Activated CD8-positive, alpha-beta T cell treated with anti-CD3 and anti-CD28 coated beads, Interleukin-2, amount 10 ng/mL, durations not matched to agents 7 days and 5 days (primary cell): Measurements from ENCODE around the gene SLC8A1. TPM values are rescaled to one million over a fixed set of nuclear protein-coding genes. Genes with fewer than 3 reads are reported as not detected.

Experiments
- ATAC-seq: fragments of 150-1000 bp; cut with Tn5 transposase; one replicate; pipeline ENCODE4 v1.10.0; 2021; ENCODE audit warnings: moderate library complexity
- CTCF ChIA-PET: fragments of 350-600 bp; sonication (Branson Sonifier 250); formaldehyde crosslinking; loops from one replicate; lab custom pipeline; 2021; ENCODE audit warnings: antibody characterized with exemption; lab: Charles Lee
- POLR2A ChIA-PET: fragments of 350-600 bp; sonication (Branson Sonifier 250); formaldehyde crosslinking; loops from one replicate; lab custom pipeline; 2021; ENCODE audit warnings: antibody characterized with exemption; lab: Charles Lee
- DNase-seq: peaks from one replicate; pipeline ENCODE4 v3.0.0-alpha.2; 2020
- H3K27ac Mint-ChIP-seq: one replicate; pipeline ENCODE4 v1.8.0; 2021; ENCODE audit warnings: mild to moderate bottlenecking, mixed read lengths
- H3K27me3 Mint-ChIP-seq: one replicate; pipeline ENCODE4 v1.8.0; 2021; ENCODE audit warnings: low read depth, mixed read lengths
- H3K36me3 Mint-ChIP-seq: one replicate; pipeline ENCODE4 v1.8.0; 2021; ENCODE audit warnings: low read depth, mixed read lengths
- H3K4me1 Mint-ChIP-seq: one replicate; pipeline ENCODE4 v1.8.0; 2021; ENCODE audit warnings: low read depth, mixed read lengths
- H3K4me3 Mint-ChIP-seq: one replicate; pipeline ENCODE4 v1.8.0; 2021; ENCODE audit warnings: mild to moderate bottlenecking, mixed read lengths
- H3K9me3 Mint-ChIP-seq: one replicate; pipeline ENCODE4 v1.8.0; 2022; ENCODE audit warnings: mixed read lengths; ENCODE audit not compliant: insufficient read depth
- total RNA-seq, 2 experiments: library from RNA; stranded (reverse); gene quantifications; one replicate each; pipeline ENCODE4 v1.2.3, GENCODE V29; 2021

SLC8A1 gene
- total RNA-seq, 2 experiments from 2014 or later, result 0.10 to 0.45 TPM

GRCh38 chr2:40179801-40180200, 272.1 kb downstream of the SLC8A1 start:
- ATAC-seq (no peak), DNase-seq (no peak)
- no peak overlapping the region for H3K4me3 Mint-ChIP-seq
- no peaks in the 10 kb centered on the region for H3K36me3 Mint-ChIP-seq
- no peak overlapping the region for H3K27ac Mint-ChIP-seq
- no peaks in the 10 kb centered on the region for H3K9me3 Mint-ChIP-seq
- ChIA-PET POLR2A (no interaction called here), CTCF (no interaction called here)
- no peaks in the 10 kb centered on the region for H3K4me1 Mint-ChIP-seq
- no peaks in the 10 kb centered on the region for H3K27me3 Mint-ChIP-seq

DNA sequence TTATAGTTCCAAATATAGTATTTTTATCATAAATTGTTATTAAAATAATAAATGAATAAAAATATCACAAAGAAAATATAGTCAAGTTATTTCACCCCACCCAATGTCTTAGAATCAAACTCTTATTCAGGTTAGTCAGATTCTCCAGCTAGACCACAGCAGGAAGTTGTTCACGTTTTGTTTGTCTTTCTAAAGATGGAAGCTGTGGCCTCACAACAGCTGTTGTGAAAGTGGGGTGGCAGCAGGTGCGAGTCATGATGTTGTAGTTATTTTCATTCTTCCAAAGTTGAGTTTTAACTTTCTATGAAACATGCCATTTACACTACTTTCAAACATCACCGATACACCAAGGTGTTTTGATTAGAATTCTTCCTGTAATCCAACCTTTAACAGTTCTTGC, 272.9 kb downstream of the SLC8A1 start:
- H3K9me3 Mint-ChIP-seq, result no peaks in the 10 kb centered on the region
- ChIA-PET POLR2A (no interaction called here), CTCF (no interaction called here)
- no peak overlapping the region for H3K4me3 Mint-ChIP-seq
- no peaks in the 10 kb centered on the region for H3K4me1 Mint-ChIP-seq
- no peak overlapping the region for H3K27ac Mint-ChIP-seq
- no peaks in the 10 kb centered on the region for H3K36me3 Mint-ChIP-seq
- H3K27me3 Mint-ChIP-seq, result no peaks in the 10 kb centered on the region
- ATAC-seq (no peak), DNase-seq (no peak)

DNA sequence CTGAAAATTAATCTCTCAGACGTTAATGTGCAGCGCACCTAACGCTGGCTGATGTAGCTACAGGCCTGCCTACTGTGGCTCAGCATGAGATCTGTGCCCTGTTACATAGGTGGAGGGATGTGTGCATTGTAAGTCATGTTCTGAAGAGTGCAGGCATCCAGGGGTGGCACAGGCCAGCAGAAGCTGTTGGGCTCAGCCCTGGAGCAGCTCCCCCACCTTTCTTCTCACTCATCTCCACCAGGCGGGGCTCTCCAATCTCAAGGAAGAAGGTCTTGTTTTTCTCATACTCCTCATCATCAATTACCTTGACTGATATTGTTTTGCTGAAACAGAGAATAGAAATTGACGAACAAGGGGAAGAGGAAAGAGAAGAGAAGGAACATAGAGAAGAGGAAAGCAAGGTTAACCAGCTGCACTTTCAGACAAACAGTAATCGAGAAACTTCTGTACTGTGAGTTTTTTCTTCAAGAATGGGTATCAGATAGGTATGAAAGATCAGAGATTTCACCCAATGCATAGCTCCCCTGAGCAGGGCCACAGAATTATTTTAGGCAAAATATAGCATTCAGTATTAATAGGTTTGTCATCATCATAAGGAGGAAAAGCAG, 273.6 kb downstream of the SLC8A1 start:
- ATAC-seq (no peak), DNase-seq (no peak)
- Mint-ChIP-seq H3K36me3 (no peaks in the 10 kb centered on the region), H3K9me3 (no peaks in the 10 kb centered on the region), H3K4me1 (no peaks in the 10 kb centered on the region), H3K27me3 (no peaks in the 10 kb centered on the region), H3K27ac (no peak overlapping the region), H3K4me3 (no peak overlapping the region)
- ChIA-PET POLR2A (no interaction called here), CTCF (no interaction called here)

DNA sequence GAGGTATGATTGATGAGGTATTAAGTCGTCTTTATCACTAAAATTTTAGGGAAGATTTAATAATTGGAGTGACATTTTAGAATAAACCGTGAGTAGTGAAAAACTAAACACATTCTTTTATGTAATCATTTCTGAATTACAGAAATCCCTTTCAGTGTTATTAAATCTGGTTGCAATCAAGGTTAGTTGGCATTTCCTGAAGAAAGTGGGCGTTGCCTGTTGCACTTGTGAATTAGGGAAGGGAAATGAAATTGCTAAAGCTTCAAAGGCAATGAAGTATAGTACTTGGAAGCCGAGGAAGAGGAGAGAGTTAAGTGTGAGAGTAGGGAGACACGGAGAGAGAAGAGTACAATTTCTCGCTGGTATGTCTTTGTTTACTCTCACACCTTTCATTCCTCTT, 274.5 kb downstream of the SLC8A1 start:
- ATAC-seq, result no peak

GRCh38 chr2:40173276-40173675, 278.6 kb downstream of the SLC8A1 start:
- ATAC-seq (no peak), DNase-seq (no peak)
- POLR2A ChIA-PET, result no interaction called here
- Mint-ChIP-seq H3K36me3 (no peaks in the 10 kb centered on the region), H3K4me1 (no peaks in the 10 kb centered on the region), H3K9me3 (no peaks in the 10 kb centered on the region), H3K4me3 (no peak overlapping the region), H3K27me3 (no peaks in the 10 kb centered on the region), H3K27ac (no peak overlapping the region)
- CTCF ChIA-PET, result no interaction called here

More for the DNA sequence above, 274.5 kb downstream of the SLC8A1 start:
- no peaks in the 10 kb centered on the region for H3K27me3 Mint-ChIP-seq
- no peaks in the 10 kb centered on the region for H3K36me3 Mint-ChIP-seq
- POLR2A ChIA-PET, result no interaction called here
- CTCF ChIA-PET, result no interaction called here
- no peaks in the 10 kb centered on the region for H3K9me3 Mint-ChIP-seq
- no peak for DNase-seq
- H3K4me1 Mint-ChIP-seq, result no peaks in the 10 kb centered on the region
- no peak overlapping the region for H3K4me3 Mint-ChIP-seq
- no peak overlapping the region for H3K27ac Mint-ChIP-seq

- Mint-ChIP-seq H3K27ac (no peak overlapping the region), H3K4me1 (no peaks in the 10 kb centered on the region), H3K4me3 (no peak overlapping the region), H3K27me3 (no peaks in the 10 kb centered on the region), H3K36me3 (no peaks in the 10 kb centered on the region), H3K9me3 (no peaks in the 10 kb centered on the region)
- CTCF ChIA-PET, result no interaction called here
- POLR2A ChIA-PET, result no interaction called here
- ATAC-seq (no peak), DNase-seq (no peak)
These were observed 282.0 kb downstream of the SLC8A1 start for GRCh38 chr2:40169856-40170255.

DNA sequence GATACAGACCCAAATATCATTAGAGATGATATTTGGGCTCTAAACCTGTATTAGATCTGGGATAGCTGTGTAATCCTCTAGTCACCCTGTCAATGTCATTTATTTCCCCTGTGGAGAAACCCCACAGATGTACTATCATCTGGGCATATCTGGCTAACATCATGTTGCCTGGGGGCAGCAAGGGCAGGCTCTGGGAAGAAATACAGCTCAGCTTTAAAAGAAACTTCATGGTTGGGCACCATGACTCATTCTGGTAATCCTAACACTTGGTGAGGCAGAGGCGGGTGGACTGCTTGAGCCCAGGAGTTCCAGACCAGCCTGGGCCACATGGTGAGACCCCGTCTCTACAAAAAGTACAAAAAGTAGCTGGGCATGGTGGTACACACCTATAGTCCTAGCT, 282.5 kb downstream of the SLC8A1 start:
- H3K4me1 Mint-ChIP-seq, result no peaks in the 10 kb centered on the region
- H3K36me3 Mint-ChIP-seq, result no peaks in the 10 kb centered on the region
- no peaks in the 10 kb centered on the region for H3K27me3 Mint-ChIP-seq
- no peaks in the 10 kb centered on the region for H3K9me3 Mint-ChIP-seq
- ATAC-seq, result no peak
- H3K4me3 Mint-ChIP-seq, result no peak overlapping the region
- ChIA-PET POLR2A (interaction anchor here (0.6 kb wide), 1 partner anchor 45 kb away, joined by 3 read pairs; no protein-coding TSS in a partner anchor), CTCF (no interaction called here)
- DNase-seq, result no peak
- no peak overlapping the region for H3K27ac Mint-ChIP-seq

DNA sequence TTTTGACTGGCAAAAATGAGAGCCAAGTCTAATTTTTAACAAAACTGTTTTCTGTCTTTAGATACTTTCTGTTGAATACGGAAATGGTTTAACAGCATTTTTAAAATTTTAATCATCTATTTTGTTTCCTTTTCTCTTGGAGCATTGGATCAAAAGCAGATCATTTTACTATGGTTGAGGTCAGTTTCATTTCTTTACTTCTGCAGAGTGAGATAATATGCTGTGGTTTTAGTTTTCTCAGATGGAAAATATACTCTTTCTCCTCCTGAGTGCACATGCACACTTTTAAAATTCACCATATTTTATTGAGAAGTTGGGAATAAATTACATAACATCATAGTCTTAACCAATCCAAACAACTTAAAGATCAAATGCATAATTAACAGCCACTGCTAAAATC, 283.3 kb downstream of the SLC8A1 start:
- DNase-seq (no peak), ATAC-seq (no peak)
- Mint-ChIP-seq H3K4me1 (no peaks in the 10 kb centered on the region), H3K36me3 (no peaks in the 10 kb centered on the region), H3K27me3 (no peaks in the 10 kb centered on the region), H3K9me3 (no peaks in the 10 kb centered on the region), H3K4me3 (no peak overlapping the region), H3K27ac (no peak overlapping the region)
- CTCF ChIA-PET, result no interaction called here
- POLR2A ChIA-PET, result no interaction called here

- Mint-ChIP-seq H3K4me1 (no peaks in the 10 kb centered on the region), H3K36me3 (no peaks in the 10 kb centered on the region), H3K4me3 (no peak overlapping the region), H3K27ac (no peak overlapping the region), H3K27me3 (no peaks in the 10 kb centered on the region), H3K9me3 (no peaks in the 10 kb centered on the region)
- ChIA-PET POLR2A (no interaction called here), CTCF (no interaction called here)
- no peak for DNase-seq
- no peak for ATAC-seq
These were observed 283.9 kb downstream of the SLC8A1 start for GRCh38 chr2:40168032-40168431.

- ATAC-seq, result no peak
- H3K27ac Mint-ChIP-seq, result no peak overlapping the region
- DNase-seq, result no peak
- no peaks in the 10 kb centered on the region for H3K9me3 Mint-ChIP-seq
- no peaks in the 10 kb centered on the region for H3K27me3 Mint-ChIP-seq
- CTCF ChIA-PET, result no interaction called here
- H3K36me3 Mint-ChIP-seq, result no peaks in the 10 kb centered on the region
- H3K4me1 Mint-ChIP-seq, result no peaks in the 10 kb centered on the region
- H3K4me3 Mint-ChIP-seq, result no peak overlapping the region
- POLR2A ChIA-PET, result no interaction called here
These were observed 285.9 kb downstream of the SLC8A1 start for GRCh38 chr2:40166006-40166405.

GRCh38 chr2:40165509-40165844, 286.4 kb downstream of the SLC8A1 start:
- DNase-seq (no peak), ATAC-seq (no peak)
- POLR2A ChIA-PET, result no interaction called here
- CTCF ChIA-PET, result no interaction called here
- Mint-ChIP-seq H3K4me1 (no peaks in the 10 kb centered on the region), H3K27ac (no peak overlapping the region), H3K36me3 (no peaks in the 10 kb centered on the region), H3K4me3 (no peak overlapping the region), H3K27me3 (no peaks in the 10 kb centered on the region), H3K9me3 (no peaks in the 10 kb centered on the region)

DNA sequence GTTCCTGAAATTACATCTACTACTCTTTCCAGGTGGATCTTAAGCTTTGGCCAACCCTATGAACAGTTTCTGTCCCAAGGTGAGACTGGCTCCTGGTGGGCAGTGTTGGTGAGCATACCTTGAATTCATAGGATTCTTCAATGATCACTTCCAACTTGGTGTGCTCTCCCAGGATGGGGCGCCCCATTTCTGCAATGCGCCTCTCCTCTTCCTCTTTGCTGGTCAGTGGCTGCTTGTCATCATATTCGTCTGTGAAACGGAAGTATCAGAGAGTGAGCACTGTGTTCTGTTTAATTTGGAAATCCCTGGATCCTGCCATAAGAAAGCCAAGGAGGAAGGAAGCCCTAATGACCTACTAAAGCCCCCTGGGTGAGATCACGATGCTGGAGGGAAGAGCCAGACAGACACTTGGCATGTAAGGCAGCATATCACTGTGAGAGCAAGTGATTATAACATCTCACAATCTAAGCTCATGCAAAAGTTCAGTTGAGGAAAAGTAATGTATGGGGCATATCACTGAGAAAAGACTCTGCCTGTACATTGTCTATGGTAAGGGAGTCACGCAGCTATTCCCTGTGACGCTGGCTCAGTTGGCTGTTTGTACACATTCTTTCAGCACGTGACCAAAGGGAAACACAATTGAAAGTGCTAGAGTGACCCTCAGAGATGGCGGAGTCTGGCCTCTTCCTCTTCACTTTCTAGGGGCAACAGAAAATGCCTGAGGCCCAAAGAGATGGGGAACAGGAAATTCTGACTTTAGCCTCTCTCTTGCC, 287.0 kb downstream of the SLC8A1 start:
- ChIA-PET CTCF (no interaction called here), POLR2A (no interaction called here)
- Mint-ChIP-seq H3K9me3 (no peaks in the 10 kb centered on the region), H3K4me1 (no peaks in the 10 kb centered on the region), H3K4me3 (no peak overlapping the region), H3K27ac (no peak overlapping the region), H3K36me3 (no peaks in the 10 kb centered on the region), H3K27me3 (no peaks in the 10 kb centered on the region)
- DNase-seq (no peak), ATAC-seq (no peak)
